HG02759 (cell line): ENCODE measurements around the gene SAMD3.
"Not testable (repeated sequence)": the region's sequence is repeated elsewhere in the genome, so short reads cannot be mapped to it uniquely, and the experiment has no call there.

Source experiments
- ATAC-seq: cut with Tn5 transposase; IDR thresholded peaks from one replicate; pipeline ENCODE4 v1.9.1; 2021; ENCODE audit warnings: mild to moderate bottlenecking, moderate library complexity; ENCODE audit not compliant: unreplicated experiment

Gene SAMD3

DNA sequence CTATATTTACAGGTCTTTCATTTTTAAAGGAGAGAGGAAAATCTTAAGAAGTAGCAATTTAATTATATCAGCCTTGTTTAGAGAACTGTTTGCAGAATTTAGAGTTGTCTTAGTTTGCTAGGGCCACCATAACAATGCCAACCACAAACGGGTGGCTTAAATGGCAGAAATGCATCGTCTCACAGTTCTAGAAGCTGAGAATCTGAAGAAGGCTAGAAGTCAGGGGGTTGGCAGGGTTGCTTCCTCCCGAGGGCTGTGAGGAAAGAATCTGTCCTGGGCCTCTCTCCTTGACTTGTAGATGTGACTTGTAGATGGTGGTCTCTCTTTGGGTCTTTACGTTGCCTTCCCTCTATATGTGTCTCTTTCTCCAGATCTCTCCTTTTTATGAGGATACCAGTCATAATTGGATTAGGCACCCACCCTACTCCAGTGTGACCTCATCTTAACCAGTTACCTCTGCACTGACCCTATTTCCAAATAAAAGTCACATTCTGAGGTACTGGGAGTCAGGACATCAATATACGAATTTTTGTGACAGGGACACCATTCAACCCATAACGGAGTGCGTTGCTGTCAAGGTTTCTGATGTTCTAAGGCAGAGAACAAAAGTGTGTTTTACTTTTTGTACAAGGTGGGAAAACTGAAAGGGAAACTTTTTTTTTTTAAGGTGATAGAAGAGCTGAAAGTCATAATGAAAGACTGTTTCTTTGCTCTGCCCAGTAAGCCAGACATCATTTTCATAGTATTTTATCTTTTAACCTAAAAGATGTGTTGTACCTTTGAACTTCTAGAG, 84.4 kb downstream of the SAMD3 start:
- peak; percentile 61 for ATAC-seq

DNA sequence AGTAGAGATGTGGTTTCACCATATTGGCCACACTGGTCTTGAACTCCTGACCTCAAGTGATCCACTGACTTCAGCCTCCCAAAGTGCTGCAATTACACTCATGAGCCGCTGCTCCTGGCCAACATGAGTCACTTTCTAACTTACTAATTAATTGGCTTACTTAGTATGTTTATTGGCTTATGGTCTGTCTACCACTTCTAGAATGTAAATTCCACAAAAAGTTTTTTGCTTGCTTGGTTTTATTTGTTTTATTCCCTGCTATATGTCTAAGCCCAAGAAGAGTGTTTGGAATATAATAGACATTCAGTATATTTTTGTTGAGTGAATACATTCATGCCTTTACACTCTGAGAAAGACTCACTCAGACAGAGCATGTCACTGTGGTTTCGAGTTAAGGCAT, 86.0 kb downstream of the SAMD3 start:
- ATAC-seq = no peak

DNA sequence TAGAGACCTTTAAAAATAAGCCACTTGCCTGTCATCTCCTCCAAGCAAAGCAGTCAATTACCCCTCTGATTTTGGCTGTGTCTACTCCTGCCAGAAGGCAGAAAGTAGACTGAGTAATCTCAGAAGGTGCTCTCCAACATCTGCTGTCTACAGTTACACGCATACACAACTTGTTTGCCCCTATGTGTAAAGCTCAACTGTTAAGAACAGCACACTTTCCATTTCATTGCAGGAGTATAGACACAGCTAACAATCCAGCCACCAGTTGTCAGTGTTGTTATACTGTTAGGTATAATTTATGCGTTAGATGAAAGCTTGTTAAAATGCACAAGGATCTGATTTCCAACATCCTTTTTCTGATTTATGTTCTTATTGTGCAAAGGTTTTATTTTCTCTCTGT, 88.2 kb downstream of the SAMD3 start:
- ATAC-seq = no peak

DNA sequence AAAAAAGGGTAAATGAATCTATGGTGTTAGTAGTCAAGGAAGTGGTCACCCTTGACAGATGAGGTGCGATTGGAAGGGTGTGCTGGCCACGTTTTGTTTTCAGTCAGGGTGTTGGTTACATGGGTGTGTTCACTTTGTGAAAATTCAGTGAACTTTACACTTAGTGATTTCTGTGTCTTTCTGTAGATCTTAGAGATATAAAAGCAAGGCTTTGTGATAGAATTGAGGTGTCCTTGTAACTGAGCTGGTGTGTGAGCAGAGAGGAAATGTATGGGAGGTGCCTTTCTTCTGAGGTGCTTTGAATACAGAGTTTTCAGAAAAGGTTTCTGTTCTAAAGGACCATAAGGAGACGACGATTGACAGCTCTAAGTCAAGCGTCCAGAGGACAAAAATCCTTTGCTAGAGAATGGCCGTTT, 90.5 kb downstream of the SAMD3 start:
- ATAC-seq = peak; percentile 83

DNA sequence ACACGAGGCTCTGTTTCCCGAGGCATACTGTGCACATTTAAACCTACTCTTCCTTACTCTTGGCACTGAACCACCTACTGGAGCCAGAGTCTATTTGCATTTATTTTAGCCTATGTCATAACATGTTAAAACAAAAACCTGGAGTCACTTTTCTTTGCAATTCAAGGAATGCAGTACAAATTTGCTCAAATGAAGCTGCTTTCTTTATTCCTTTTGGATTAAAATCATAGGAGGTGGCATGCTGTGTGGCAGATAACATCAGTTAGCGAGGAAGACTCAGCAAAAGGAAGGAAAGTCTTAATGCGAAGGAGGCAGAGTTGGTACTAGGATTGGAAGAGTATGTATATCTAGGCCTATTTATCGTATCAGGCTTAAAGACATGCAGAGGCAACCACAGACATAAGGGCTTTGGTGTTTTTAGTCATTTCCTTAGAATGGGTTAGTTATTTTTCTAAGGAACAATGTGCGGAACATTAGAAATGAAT, 92.9 kb downstream of the SAMD3 start:
- ATAC-seq = no peak

DNA sequence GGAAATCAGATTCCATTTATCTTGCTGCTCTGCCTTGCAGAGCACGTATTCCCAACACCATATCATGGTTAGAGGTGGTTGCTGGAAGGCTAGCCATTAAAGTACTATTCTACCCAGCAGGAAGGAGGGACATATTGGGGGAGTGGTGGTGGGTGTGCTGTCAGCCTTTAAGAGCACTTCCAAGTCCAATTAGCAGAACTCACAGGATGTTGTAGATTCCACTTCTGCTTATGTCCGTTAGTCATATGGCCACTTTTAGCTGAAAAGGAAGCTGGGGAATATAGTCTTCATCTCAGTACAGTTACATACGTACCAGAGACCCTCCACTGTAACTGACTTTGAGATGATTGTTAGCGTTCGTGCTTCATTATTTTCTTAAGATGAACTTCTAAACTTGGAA, 94.4 kb downstream of the SAMD3 start:
- no peak for ATAC-seq

DNA sequence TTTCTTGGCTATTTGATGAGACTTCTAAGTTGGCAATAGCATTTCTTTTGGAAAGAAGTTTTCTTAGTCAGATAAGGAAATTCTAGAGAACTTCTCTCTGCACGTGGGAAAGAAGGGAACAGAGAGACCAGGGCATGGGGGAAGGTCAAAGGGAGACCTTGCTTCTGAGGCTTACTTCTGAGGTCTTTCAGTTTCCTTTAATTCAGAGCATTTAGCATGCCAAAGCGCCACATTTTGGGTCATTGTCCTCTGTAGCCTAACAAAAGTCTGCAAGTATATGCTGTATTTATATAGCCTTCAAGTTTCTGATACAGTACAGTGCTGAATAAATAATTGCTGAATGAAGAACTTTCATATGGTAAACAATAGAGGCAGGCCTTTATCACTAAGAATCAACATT, 95.6 kb downstream of the SAMD3 start:
- no peak for ATAC-seq

DNA sequence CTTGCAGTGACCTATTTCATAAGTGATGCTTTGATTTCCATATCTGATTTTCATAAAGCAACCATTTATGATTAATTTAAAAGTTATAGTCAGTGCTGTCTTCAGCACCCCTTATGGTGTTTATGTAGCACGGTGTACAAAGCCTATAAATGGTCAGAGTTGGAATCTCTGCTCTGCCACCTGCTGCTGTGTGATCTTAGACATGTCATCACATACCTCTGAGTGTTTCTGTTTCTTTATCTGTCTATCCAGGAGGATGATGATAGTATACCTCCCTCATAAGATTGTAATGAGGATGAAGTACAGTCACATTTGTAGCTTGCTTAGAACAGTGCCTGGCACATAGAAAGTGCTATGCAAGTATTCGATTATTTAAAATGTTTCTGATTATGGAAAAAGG, 100.5 kb downstream of the SAMD3 start:
- ATAC-seq = no peak

DNA sequence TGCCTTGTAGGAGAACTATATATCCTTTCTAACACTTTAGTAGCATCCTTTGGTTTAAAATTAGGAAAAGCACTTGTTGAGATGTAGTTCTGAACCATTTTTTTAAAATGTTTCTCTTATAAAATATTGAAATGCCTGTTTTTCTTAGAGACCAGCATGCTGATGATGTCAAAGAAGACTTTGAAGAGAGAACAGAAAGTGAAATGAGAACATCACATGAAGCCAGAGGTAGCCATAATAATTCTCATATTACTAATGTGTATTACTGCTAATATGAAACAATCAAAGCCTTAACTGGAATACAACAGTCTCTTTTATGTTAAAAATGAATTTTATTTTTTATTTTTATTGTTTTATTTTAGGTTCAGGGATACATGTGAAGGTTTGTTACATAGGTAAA, 102.0 kb downstream of the SAMD3 start:
- ATAC-seq = no peak

DNA sequence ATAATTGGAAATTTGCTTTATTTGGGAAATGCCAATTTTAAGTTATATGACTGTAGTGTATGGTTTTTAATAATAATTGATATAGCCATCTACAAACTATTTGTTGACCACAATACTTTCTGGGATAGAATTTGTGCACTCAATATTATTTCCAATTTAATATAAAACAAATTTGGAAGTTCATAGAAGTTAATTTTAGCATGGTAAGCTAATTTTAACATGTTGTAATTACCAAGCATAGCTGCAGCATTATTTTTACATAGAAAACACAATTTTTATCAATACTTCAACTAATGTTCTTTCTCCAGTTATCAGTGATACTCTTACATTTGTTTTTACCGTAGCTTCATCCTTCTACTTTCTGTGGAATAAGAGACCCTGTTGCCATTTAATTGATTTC, 103.5 kb downstream of the SAMD3 start:
- ATAC-seq = no peak

DNA sequence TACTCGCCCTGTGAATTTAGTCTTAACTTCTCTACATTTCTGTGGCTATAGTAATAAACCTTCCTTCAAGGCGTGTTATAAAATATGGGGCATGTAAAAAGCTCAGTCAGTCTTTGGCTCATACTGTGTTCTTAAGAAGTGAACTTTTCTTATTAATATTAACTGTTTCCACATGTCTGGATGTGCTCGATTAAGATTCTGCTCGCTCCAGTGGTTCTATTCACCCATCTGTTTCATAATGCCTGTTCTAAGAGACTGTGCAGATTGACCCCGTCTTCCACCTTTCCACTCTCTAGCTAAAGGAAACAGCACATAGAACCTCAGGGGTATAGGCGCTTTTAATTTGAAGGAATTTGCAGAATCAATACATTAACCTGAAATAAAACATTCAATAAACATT, 104.5 kb downstream of the SAMD3 start:
- ATAC-seq = peak; percentile 39

DNA sequence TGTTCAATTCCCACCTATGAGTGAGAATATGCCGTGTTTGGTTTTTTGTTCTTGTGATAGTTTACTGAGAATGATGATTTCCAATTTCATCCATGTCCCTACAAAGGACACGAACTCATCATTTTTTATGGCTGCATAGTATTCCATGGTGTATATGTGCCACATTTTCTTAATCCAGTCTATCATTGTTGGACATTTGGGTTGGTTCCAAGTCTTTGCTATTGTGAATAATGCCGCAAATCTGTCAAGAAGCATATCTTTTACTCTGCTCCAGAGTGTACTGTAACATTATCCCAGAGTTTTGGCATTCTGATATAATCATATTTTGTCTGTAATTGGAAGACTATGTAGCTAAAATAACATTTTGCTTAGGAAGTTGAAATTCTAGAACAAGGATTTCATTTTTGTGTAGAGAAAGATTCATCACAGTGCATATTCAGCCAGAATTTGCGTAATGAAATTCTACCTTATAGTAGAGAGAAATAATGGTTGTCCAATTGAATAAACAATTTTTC, 105.5 kb downstream of the SAMD3 start:
- ATAC-seq = not testable (repeated sequence)

DNA sequence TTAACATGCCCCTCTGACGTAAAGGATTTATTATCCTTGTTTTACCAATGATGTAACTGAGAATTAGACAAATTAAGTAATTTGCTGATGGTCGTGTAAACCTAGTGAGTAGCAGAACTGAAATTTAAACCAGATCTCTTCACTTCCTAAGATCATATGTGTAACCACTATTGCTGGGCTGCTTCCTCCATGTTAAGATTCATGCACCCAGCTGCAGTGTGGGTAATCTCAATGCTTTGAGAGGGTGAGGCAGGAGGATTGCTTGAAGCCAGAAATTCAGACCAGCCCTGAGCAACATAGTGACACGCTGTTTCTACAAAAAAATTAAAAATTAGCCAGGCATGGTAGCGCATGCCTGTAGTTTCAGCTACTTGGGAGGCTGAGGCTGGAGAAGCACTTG, 106.5 kb downstream of the SAMD3 start:
- ATAC-seq = peak; percentile 35

DNA sequence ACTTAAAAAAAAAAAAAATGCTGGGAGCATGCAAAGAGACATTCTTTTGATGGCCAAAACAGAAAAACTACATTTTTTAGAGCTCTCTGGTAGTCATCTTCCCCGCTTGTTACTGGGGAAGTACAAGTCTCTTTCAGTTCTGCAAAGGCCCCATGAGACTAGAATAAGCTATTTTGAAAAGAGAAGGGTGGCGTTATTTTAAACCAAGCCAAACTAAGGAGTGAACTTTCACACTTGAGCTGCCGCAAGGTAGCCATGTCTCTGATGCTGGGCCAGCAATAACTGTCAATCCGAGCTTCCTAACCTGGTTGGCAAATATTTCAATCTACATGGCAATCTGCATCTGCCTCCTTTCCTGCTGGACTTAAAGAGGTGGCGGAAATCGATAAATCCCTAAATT, 107.7 kb downstream of the SAMD3 start:
- peak; percentile 85 for ATAC-seq

DNA sequence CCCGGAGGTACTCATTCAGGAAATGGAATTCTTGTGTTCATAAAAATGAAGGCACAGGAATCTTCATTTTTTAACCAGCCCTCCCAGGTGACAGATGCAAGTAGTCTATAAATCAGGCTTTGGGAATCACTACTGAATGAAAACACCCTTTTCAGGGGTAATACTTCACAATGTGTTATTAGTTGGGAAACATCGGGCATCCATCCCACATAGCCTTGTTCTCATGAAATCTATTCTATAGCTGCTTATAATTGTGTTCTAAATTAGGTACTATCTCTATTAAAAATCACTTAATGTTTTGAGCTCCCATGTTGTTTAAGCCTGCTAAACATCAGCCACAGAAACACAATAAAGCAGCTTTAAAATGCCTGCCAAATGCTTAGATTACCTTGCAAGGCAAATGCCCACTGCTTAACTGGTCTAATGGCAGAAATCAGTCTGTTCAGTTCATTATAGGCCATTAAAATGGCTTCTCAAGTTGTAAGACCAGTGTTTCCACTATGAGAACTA, 109.5 kb downstream of the SAMD3 start:
- no peak for ATAC-seq

DNA sequence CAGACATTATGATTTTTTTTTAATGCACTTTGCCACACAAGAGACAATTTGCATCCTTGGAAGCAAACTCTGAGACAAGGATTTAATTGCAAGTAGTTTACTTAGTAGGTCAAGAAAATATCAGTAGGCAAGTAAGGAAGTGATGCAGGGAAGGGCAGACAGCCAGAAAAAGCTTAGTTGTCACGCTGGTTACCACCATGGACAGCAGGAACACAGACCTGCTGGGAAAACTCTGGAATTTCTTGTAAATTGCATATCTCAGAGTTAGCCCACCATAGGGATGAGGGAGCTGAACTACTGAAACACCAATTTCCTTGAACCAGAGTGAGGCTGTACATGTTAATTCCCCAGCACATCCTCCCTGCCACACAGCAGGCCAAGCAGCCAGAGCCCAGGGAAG, 111.7 kb downstream of the SAMD3 start:
- no peak for ATAC-seq

DNA sequence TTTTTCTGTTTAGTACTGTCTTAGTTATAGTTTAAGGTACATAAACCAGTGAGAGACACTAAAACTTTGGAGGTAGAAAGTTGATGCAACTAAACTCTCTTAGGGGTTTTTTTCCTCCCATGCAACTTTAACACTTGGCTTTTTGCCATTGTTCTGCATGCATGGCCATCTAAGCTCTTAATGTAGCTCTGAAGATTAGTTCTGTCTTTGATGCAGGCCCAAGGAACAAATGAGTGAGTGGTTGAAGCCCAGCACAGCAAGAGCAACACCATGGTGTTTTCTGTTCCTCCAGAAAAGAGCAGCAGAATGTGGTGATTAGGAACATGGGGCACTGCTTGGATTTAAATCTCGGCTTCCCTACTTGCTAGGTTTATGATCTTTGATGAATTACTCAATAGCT, 115.0 kb downstream of the SAMD3 start:
- ATAC-seq = no peak

DNA sequence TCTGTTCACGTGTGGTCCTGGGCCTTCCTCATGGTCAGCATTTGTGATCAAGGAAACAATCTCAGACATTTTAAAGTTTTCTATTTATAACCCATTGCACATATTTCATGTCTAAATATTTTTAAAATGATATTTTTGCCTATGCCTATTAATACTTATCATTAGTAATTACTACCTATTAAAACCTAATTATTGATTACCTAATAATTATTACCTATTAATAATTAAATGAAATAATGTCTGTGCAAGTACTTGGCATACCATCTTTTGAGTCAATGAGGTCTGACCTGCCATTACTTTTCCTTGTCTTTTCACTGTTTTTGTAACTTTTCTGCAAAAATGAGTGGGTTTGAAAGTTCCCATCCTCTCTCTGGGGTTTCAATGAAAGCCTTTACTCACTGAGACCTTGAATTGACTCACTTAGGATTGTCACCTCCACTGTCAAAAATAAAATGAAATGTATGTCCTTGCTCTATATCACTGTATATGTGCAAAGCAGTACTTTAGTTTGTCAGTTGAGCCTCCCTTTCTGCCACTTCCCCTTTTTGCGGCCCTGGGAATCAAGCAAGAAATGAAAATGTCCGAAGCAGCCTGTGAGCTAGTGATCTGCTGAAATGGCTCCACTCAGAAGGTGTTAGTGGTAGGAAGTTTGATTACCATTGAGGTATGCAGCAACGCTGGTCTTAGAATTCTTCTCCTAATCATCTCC, 116.6 kb downstream of the SAMD3 start:
- ATAC-seq = peak; percentile 86

DNA sequence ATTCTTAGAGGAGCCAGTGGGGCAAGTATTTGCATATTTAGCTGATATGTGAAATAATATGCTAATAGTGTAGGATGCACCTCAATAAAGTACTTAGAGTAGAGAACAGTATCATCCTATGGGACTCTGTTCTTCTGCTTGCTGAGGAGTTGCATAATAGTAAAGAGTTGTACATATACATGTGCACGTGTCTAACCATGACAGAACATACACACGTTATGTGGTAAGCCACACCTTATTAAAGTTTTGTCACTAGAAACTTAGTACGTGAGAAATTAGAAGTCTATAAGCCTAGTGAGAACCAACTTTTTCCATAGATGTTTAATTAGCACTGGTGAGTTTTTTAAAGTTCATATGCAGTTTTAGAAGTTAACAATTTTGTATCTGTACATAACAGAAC, 123.6 kb downstream of the SAMD3 start:
- no peak for ATAC-seq

DNA sequence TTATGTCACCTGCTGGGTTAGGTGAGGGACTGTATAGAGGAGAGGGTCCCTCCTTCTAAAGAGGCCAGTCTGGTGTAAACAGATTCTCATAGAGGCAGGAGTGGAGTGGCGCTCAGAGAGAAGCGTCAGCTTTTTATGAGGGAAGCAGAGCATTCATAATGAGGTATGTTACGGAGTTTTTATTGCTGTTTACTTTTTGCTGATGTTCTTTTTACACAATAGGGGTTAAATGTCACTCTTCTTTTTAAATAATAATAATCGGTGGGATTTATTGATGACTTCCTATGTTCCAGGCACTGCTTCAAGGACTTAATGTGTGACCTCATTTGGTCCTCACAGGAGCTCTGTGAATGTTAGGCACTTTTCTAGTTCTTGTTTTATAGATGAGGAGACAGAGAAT, 124.4 kb downstream of the SAMD3 start:
- no peak for ATAC-seq
